Fibroblast of lung (primary cell): ENCODE data around the gene LSMEM2. TPM values are rescaled to one million over a fixed set of nuclear protein-coding genes. Genes with fewer than 3 reads are reported as not detected.

Experiments used
- DNase-seq, 2 donors: peaks; one replicate each; pipeline versions ENCODE4 v3.0.0 to v3.0.0-alpha.2; 2010; ENCODE audit warnings: low read depth in 2 of 2
- H2AFZ ChIP-seq: 2 replicates; pipeline ENCODE4 v1.5.1; 2012; ENCODE audit warnings: low read length, control low read depth, inconsistent platforms
- H3K27ac ChIP-seq: 2 replicates; pipeline ENCODE4 v1.5.1; 2011; ENCODE audit warnings: low read length, control low read depth; ENCODE audit not compliant: insufficient read depth
- H3K27me3 ChIP-seq: 2 replicates; pipeline ENCODE4 v1.5.1; 2011; ENCODE audit warnings: mild to moderate bottlenecking, low read length; ENCODE audit not compliant: control insufficient read depth, insufficient read depth
- H3K36me3 ChIP-seq: 2 replicates; pipeline ENCODE4 v1.5.1; 2011; ENCODE audit warnings: low read length; ENCODE audit not compliant: control insufficient read depth, insufficient read depth
- H3K4me1 ChIP-seq: 2 replicates; pipeline ENCODE4 v1.5.1; 2011; ENCODE audit warnings: low read length; ENCODE audit not compliant: control insufficient read depth, insufficient read depth; ENCODE audit errors: extremely low read depth
- H3K4me2 ChIP-seq: 2 replicates; pipeline ENCODE4 v1.5.1; 2011; ENCODE audit warnings: low read length, control low read depth; ENCODE audit not compliant: insufficient read depth; ENCODE audit errors: extremely low read depth
- H3K4me3 ChIP-seq, 4 experiments: fragments of 200-600 bp in 1 of 4; sonication (generic) in 1 of 4; replicated peaks in 1 of 4; 2 replicates each; pipeline ENCODE4 v1.5.1; 2011 to 2016; ENCODE audit warnings: low read length in 4 of 4, low read depth in 3 of 4, mild to moderate bottlenecking in 3 of 4, control low read depth in 2 of 4, inconsistent platforms in 1 of 4, mixed read lengths in 1 of 4; ENCODE audit not compliant: insufficient read depth in 1 of 4; ENCODE audit errors: control extremely low read depth in 1 of 4
- H3K79me2 ChIP-seq: 2 replicates; pipeline ENCODE4 v1.5.1; 2012; ENCODE audit warnings: mild to moderate bottlenecking, low read length, inconsistent platforms; ENCODE audit not compliant: control insufficient read depth, insufficient read depth
- H3K9ac ChIP-seq: 2 replicates; pipeline ENCODE4 v1.5.1; 2011; ENCODE audit warnings: mild to moderate bottlenecking, low read length, control low read depth; ENCODE audit not compliant: insufficient read depth
- H3K9me3 ChIP-seq: 2 replicates; pipeline ENCODE4 v1.5.1; 2012; ENCODE audit warnings: low read depth, low read length; ENCODE audit not compliant: control insufficient read depth, insufficient read depth
- H4K20me1 ChIP-seq: 2 replicates; pipeline ENCODE4 v1.5.1; 2011; ENCODE audit warnings: low read length; ENCODE audit not compliant: control insufficient read depth, insufficient read depth; ENCODE audit errors: extremely low read depth
- EZH2 ChIP-seq: IDR thresholded peaks from 2 replicates; pipeline ENCODE4 v1.5.1; 2012; ENCODE audit warnings: low read length, control low read depth, mild to moderate bottlenecking; ENCODE audit errors: missing control alignments
- polyA plus RNA-seq, 2 donors: library from polyadenylated mRNA; depleted of rRNA in 1 of 2; stranded (reverse) in 1 of 2; unstranded in 1 of 2; fragments of >200 nt; gene quantifications; 2 replicates each; pipeline ENCODE4 v1.2.1, GENCODE V29; 2011 to 2012; ENCODE audit warnings: missing spikeins in 1 of 2
- total RNA-seq: library from RNA; depleted of rRNA; stranded (reverse); fragments of >200 nt; gene quantifications from 2 replicates; pipeline ENCODE4 v1.2.1, GENCODE V29; 2014
- TF ChIP-seq, protein P1 (sequence below), 2 donors: IDR thresholded peaks in 1 of 2; conservative IDR thresholded peaks in 1 of 2; 1 replicate in 1 of 2; 2 replicates in 1 of 2; pipeline ENCODE4 v1.5.1; 2011 to 2012; ENCODE audit warnings: low read length in 2 of 2, control low read depth in 1 of 2, inconsistent platforms in 1 of 2, low read depth in 1 of 2, mild to moderate bottlenecking in 1 of 2

Gene LSMEM2
- total and polyA plus RNA-seq, 2 donors (not counting 1 experiment from before 2014, with no cell fraction given): not detected

DNA sequence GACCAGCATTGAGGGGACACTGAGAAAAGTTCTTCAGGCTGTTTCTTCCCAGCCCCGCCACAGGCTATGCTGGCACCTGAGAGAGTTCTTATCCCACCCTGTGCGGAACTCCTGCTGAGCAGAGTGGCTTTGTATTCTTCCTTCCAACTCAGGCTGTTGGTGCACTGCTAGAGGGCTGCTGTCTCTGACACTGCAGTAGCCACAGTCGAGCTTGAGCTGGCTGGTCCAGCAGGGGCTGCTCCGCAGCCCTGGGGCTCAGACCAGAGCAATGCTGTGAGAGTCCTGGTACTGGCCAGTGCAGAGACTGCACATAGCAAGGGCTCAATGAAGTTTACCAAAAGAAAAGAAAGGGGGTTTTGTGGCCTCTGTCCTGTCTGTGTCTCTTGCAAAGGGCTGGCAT is 39.2 kb upstream of the LSMEM2 start:
- TF ChIP-seq, protein P1, sequence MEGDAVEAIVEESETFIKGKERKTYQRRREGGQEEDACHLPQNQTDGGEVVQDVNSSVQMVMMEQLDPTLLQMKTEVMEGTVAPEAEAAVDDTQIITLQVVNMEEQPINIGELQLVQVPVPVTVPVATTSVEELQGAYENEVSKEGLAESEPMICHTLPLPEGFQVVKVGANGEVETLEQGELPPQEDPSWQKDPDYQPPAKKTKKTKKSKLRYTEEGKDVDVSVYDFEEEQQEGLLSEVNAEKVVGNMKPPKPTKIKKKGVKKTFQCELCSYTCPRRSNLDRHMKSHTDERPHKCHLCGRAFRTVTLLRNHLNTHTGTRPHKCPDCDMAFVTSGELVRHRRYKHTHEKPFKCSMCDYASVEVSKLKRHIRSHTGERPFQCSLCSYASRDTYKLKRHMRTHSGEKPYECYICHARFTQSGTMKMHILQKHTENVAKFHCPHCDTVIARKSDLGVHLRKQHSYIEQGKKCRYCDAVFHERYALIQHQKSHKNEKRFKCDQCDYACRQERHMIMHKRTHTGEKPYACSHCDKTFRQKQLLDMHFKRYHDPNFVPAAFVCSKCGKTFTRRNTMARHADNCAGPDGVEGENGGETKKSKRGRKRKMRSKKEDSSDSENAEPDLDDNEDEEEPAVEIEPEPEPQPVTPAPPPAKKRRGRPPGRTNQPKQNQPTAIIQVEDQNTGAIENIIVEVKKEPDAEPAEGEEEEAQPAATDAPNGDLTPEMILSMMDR (conservative IDR thresholded peaks at IDR 0.05 in 1 of 2, IDR thresholded peaks at IDR 0.05 in 1 of 2; ENCODE audit: low read depth in 1 of 2, low read length in 2 of 2): no peak
- no peak for TF ChIP-seq EZH2
- no peak overlapping the region for H3K27ac ChIP-seq
- DNase-seq: no peak
- H3K9me3 ChIP-seq: no peaks in the 10 kb centered on the region
- peaks cover 84% of the 10 kb centered on the region for H3K79me2 ChIP-seq
- peaks cover 26% of the 10 kb centered on the region for H3K4me1 ChIP-seq
- no peak overlapping the region for H3K9ac ChIP-seq
- H2AFZ ChIP-seq: no peak overlapping the region
- no peak overlapping the region for H3K4me3 ChIP-seq
- H3K4me2 ChIP-seq: peak overlapping the region; percentile 8
- H3K36me3 ChIP-seq: peaks cover 10% of the 10 kb centered on the region
- no peaks in the 10 kb centered on the region for H4K20me1 ChIP-seq
- H3K27me3 ChIP-seq: no peaks in the 10 kb centered on the region

DNA sequence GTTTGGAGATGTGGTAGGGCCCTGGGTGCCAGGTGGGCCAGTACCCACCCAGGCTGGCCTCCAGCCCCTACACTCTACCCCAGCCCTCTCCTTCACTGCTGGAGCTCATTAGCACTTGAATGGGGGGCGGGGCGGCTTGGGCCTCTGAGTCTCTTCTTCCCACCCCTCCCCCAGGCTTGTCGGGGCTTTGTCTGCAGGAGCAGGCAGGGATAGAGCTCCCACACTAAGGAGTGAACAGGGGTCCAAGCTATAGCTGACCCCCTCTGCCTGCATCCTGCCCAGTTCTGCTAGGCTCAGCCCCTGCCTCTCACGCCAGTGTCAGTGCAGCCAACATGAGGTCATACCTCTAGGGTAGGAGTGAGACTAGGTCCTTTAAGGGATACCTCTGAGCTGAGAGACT is 37.7 kb upstream of the LSMEM2 start:
- peaks cover 96% of the 10 kb centered on the region for H3K79me2 ChIP-seq
- no peak overlapping the region for H2AFZ ChIP-seq
- no peak overlapping the region for H3K9ac ChIP-seq
- peaks cover 12% of the 10 kb centered on the region for H3K36me3 ChIP-seq
- DNase-seq: no peak
- H3K27me3 ChIP-seq: no peaks in the 10 kb centered on the region
- H3K4me2 ChIP-seq: no peak overlapping the region
- no peak overlapping the region for H3K4me3 ChIP-seq
- peaks cover 34% of the 10 kb centered on the region for H3K4me1 ChIP-seq
- no peaks in the 10 kb centered on the region for H3K9me3 ChIP-seq
- H4K20me1 ChIP-seq: no peaks in the 10 kb centered on the region
- TF ChIP-seq EZH2: no peak
- TF ChIP-seq, protein P1 (conservative IDR thresholded peaks at IDR 0.05 in 1 of 2, IDR thresholded peaks at IDR 0.05 in 1 of 2; ENCODE audit: low read depth in 1 of 2, low read length in 2 of 2): no peak
- peak overlapping the region; percentile 27 for H3K27ac ChIP-seq

DNA sequence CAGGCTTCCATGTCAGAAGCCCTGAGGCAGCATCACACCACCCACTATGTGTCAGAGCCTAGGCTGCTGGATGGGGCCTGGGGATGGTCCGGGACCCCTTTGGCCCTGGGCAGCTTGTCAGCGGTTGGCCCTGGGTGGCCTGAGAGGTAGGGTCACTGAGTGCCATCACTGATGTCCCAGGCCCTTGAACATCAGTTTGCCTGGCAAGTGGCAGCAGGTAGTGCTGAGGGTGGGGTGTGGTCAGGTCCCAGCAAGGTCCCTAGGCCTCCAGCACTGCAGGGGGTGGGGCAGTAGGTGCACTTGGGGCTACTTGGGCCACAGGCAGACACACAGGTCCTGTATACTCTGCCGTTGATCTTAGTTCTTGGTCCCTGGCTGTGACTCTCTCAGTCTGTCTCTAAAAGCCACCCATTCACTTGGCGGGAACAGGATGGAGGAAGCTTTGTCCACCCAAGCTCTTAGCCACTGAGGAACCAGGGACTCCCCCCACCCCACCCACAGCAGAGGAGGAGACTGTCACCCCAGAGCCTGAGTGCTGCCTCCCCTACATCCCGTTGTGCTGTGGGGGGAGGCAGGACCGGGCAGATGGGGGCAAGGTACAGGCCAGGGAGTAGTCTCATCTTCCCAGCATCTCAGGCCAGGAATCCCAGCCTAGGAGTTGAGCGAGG is 37.0 kb upstream of the LSMEM2 start:
- Histone ChIP-seq H3K79me2 (peaks cover 96% of the 10 kb centered on the region), H3K36me3 (peaks cover 12% of the 10 kb centered on the region), H3K4me1 (peaks cover 40% of the 10 kb centered on the region), H3K4me2 (no peak overlapping the region), H4K20me1 (no peaks in the 10 kb centered on the region), H3K27me3 (no peaks in the 10 kb centered on the region), H3K9me3 (no peaks in the 10 kb centered on the region), H3K27ac (no peak overlapping the region), H3K4me3 (no peak overlapping the region), H2AFZ (no peak overlapping the region), H3K9ac (no peak overlapping the region)
- TF ChIP-seq, protein P1 (conservative IDR thresholded peaks at IDR 0.05 in 1 of 2, IDR thresholded peaks at IDR 0.05 in 1 of 2; ENCODE audit: low read depth in 1 of 2, low read length in 2 of 2): no peak
- no peak for TF ChIP-seq EZH2
- DNase-seq: no peak
